Measurements from ENCODE around the gene DGKD. TPM values are rescaled to one million over a fixed set of nuclear protein-coding genes. Genes with fewer than 3 reads are reported as not detected.

Gene DGKD
- total and polyA plus RNA-seq, 2 donors (not counting 1 experiment from before 2014, with no cell fraction given), result 6.0 to 9.9 TPM

GRCh38 chr2:233325814-233326213 lies 28.5 kb upstream of the DGKD start:
- H3K4me3 ChIP-seq (replicated peaks in 1 of 4; ENCODE audit: control extremely low read depth in 1 of 4, insufficient read depth in 1 of 4, low read depth in 3 of 4, low read length in 4 of 4), result no peak overlapping the region
- H3K9me3 ChIP-seq (ENCODE audit: control insufficient read depth, insufficient read depth, low read depth, low read length), result no peaks in the 10 kb centered on the region
- H3K9ac ChIP-seq (ENCODE audit: insufficient read depth, low read length), result no peak overlapping the region
- no peak for TF ChIP-seq CTCF (conservative IDR thresholded peaks at IDR 0.05 in 1 of 2, IDR thresholded peaks at IDR 0.05 in 1 of 2; ENCODE audit: low read depth in 1 of 2, low read length in 2 of 2)
- TF ChIP-seq EZH2 (IDR thresholded peaks at IDR 0.05; ENCODE audit: low read length, missing control alignments), result no peak
- no peaks in the 10 kb centered on the region for H3K36me3 ChIP-seq (ENCODE audit: control insufficient read depth, insufficient read depth, low read length)
- no peak for DNase-seq (ENCODE audit: low read depth in 2 of 2)
- no peaks in the 10 kb centered on the region for H3K4me1 ChIP-seq (ENCODE audit: control insufficient read depth, extremely low read depth, insufficient read depth, low read length)
- no peak overlapping the region for H3K4me2 ChIP-seq (ENCODE audit: extremely low read depth, insufficient read depth, low read length)
- H3K27me3 ChIP-seq (ENCODE audit: control insufficient read depth, insufficient read depth, low read length), result no peaks in the 10 kb centered on the region
- no peak overlapping the region for H2AFZ ChIP-seq (ENCODE audit: low read length)
- H4K20me1 ChIP-seq (ENCODE audit: control insufficient read depth, extremely low read depth, insufficient read depth, low read length), result no peaks in the 10 kb centered on the region
- H3K79me2 ChIP-seq (ENCODE audit: control insufficient read depth, insufficient read depth, low read length), result no peaks in the 10 kb centered on the region
- no peak overlapping the region for H3K27ac ChIP-seq (ENCODE audit: insufficient read depth, low read length)

GRCh38 chr2:233326500-233326899 lies 27.8 kb upstream of the DGKD start:
- no peaks in the 10 kb centered on the region for H3K79me2 ChIP-seq (ENCODE audit: control insufficient read depth, insufficient read depth, low read length)
- TF ChIP-seq CTCF (conservative IDR thresholded peaks at IDR 0.05 in 1 of 2, IDR thresholded peaks at IDR 0.05 in 1 of 2; ENCODE audit: low read depth in 1 of 2, low read length in 2 of 2), result no peak
- TF ChIP-seq EZH2 (IDR thresholded peaks at IDR 0.05; ENCODE audit: low read length, missing control alignments), result no peak
- no peak overlapping the region for H3K9ac ChIP-seq (ENCODE audit: insufficient read depth, low read length)
- H3K4me3 ChIP-seq (replicated peaks in 1 of 4; ENCODE audit: control extremely low read depth in 1 of 4, insufficient read depth in 1 of 4, low read depth in 3 of 4, low read length in 4 of 4), result no peak overlapping the region
- DNase-seq (ENCODE audit: low read depth in 2 of 2), result no peak
- no peak overlapping the region for H3K4me2 ChIP-seq (ENCODE audit: extremely low read depth, insufficient read depth, low read length)
- H4K20me1 ChIP-seq (ENCODE audit: control insufficient read depth, extremely low read depth, insufficient read depth, low read length), result no peaks in the 10 kb centered on the region
- no peaks in the 10 kb centered on the region for H3K9me3 ChIP-seq (ENCODE audit: control insufficient read depth, insufficient read depth, low read depth, low read length)
- no peaks in the 10 kb centered on the region for H3K36me3 ChIP-seq (ENCODE audit: control insufficient read depth, insufficient read depth, low read length)
- no peaks in the 10 kb centered on the region for H3K27me3 ChIP-seq (ENCODE audit: control insufficient read depth, insufficient read depth, low read length)
- no peaks in the 10 kb centered on the region for H3K4me1 ChIP-seq (ENCODE audit: control insufficient read depth, extremely low read depth, insufficient read depth, low read length)
- H3K27ac ChIP-seq (ENCODE audit: insufficient read depth, low read length), result no peak overlapping the region
- no peak overlapping the region for H2AFZ ChIP-seq (ENCODE audit: low read length)

- TF ChIP-seq CTCF (conservative IDR thresholded peaks at IDR 0.05 in 1 of 2, IDR thresholded peaks at IDR 0.05 in 1 of 2; ENCODE audit: low read depth in 1 of 2, low read length in 2 of 2), result no peak
- Histone ChIP-seq H3K27ac (ENCODE audit: insufficient read depth, low read length) (no peak overlapping the region), H2AFZ (ENCODE audit: low read length) (no peak overlapping the region), H3K9ac (ENCODE audit: insufficient read depth, low read length) (no peak overlapping the region), H3K4me3 (replicated peaks in 1 of 4; ENCODE audit: control extremely low read depth in 1 of 4, insufficient read depth in 1 of 4, low read depth in 3 of 4, low read length in 4 of 4) (no peak overlapping the region), H3K36me3 (ENCODE audit: control insufficient read depth, insufficient read depth, low read length) (no peaks in the 10 kb centered on the region), H4K20me1 (ENCODE audit: control insufficient read depth, extremely low read depth, insufficient read depth, low read length) (no peaks in the 10 kb centered on the region), H3K4me1 (ENCODE audit: control insufficient read depth, extremely low read depth, insufficient read depth, low read length) (no peaks in the 10 kb centered on the region), H3K4me2 (ENCODE audit: extremely low read depth, insufficient read depth, low read length) (no peak overlapping the region), H3K27me3 (ENCODE audit: control insufficient read depth, insufficient read depth, low read length) (no peaks in the 10 kb centered on the region), H3K9me3 (ENCODE audit: control insufficient read depth, insufficient read depth, low read depth, low read length) (no peaks in the 10 kb centered on the region), H3K79me2 (ENCODE audit: control insufficient read depth, insufficient read depth, low read length) (no peaks in the 10 kb centered on the region)
- DNase-seq (ENCODE audit: low read depth in 2 of 2), result no peak
Measured at GRCh38 chr2:233328922-233329321, 25.4 kb upstream of the DGKD start.

All from fibroblast of lung (primary cell).